Middle frontal gyrus (tissue), 1 donor: Measurements from ENCODE around the gene AFG3L2.

Experiments used
- DNase-seq: peaks from one replicate; pipeline ENCODE4 v3.0.0-alpha.2; 2015; ENCODE audit warnings: low spot score; ENCODE audit errors: extremely low spot score

Gene AFG3L2

GRCh38 chr18:12279781-12280531 lies 97.1 kb downstream of the AFG3L2 start:
- no peak for DNase-seq
